Duodenal mucosa (tissue), 2 donors: ENCODE data around the gene AGAP3.

Experiments used
- H3K27ac ChIP-seq: one replicate; pipeline ENCODE4 v1.7.0; 2013; ENCODE audit warnings: low read depth, low read length
- H3K27me3 ChIP-seq, 2 donors: one replicate each; pipeline ENCODE4 v1.7.0; 2013; ENCODE audit warnings: low read length in 2 of 2, control low read depth in 1 of 2; ENCODE audit not compliant: insufficient read depth in 2 of 2, control insufficient read depth in 1 of 2
- H3K36me3 ChIP-seq, 2 donors: one replicate each; pipeline ENCODE4 v1.7.0; 2013; ENCODE audit warnings: low read length in 2 of 2, control low read depth in 1 of 2; ENCODE audit not compliant: insufficient read depth in 2 of 2, control insufficient read depth in 1 of 2
- H3K4me1 ChIP-seq, 2 donors: one replicate each; pipeline ENCODE4 v1.7.0; 2013; ENCODE audit warnings: low read length in 2 of 2, control low read depth in 1 of 2; ENCODE audit not compliant: insufficient read depth in 2 of 2, control insufficient read depth in 1 of 2
- H3K4me3 ChIP-seq, 2 donors: one replicate each; pipeline ENCODE4 v1.7.0; 2013; ENCODE audit warnings: low read length in 2 of 2, low read depth in 1 of 2
- H3K9ac ChIP-seq, 2 donors: one replicate each; pipeline ENCODE4 v1.7.0; 2013; ENCODE audit warnings: low read length in 2 of 2, low read depth in 1 of 2
- H3K9me3 ChIP-seq, 2 donors: one replicate each; pipeline ENCODE4 v1.7.0; 2013; ENCODE audit warnings: low read length in 2 of 2, control low read depth in 1 of 2; ENCODE audit not compliant: control insufficient read depth in 1 of 2

AGAP3 gene

DNA sequence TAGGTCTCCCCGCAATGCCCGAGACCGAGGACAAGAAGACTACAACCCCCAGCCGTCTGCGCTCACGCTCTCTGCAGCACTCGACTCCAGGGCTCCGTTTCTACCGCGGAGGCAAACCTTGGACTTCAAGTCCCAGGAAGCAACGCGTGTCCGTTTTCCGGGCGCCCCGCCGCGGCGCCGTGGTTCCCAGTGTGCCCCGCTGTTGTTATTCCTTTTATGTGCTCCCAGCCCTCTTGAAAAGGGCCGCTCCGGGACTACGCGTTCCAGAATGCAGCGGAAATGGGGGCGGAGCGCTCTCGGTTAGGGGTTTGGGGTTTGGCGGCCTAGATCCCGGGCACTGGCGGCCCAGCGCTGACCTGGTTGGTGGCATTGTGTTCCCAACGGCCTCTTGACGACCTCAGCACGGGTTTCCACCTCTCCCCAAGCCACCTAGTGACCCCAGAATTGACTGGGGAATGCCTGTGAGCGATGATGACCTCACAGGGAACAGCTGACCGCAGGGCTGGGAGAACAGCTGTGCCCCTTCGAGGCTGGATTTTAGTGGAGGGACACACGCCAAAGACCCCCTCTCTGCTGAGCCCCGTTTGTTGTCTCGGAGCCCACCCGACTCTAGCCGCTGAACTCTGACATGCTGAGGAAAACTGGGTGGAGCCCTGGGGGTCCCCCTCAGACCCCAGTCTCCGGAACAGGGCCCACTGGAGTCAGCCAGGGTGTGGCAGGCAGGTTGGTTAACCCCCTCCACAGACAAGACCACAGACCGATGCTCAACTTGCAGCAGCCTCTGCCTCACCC is 28.1 kb upstream of the AGAP3 start:
- H3K4me1 ChIP-seq, result peaks cover 40 to 43% of the 10 kb centered on the region in 2 donors

DNA sequence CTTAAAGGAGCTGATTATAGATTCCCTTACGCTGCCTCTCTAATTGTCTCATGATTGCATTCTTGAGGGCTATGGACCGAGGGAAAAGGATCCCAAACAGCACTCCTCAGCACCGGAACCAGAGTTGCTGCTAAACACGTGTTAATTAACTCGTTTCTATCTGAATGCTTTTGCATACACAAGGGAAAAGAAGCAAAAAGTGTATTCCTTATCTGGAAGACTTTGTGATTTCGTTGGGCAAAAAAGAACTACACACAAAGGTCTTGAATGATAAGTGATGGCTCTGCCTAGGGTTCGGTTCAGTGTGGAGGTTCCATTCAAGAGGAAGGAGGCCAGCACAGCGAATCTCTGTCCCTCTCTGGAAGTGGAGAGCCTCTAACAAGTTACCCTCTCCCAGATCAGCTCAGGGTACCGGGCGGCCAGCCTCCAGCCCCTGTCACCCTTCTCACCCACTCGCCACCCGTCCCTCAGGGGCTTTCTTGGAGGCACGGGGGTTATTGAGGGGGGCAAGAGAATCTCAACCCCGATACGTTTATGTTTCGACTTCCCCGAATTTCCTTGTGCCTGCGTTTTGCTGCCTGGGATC is 27.4 kb upstream of the AGAP3 start:
- peak overlapping the region; percentile 96 for H3K27ac ChIP-seq
- H3K4me1 ChIP-seq, result peaks cover 40 to 43% of the 10 kb centered on the region in 2 donors
- H3K36me3 ChIP-seq, result no peaks in the 10 kb centered on the region
- H3K27me3 ChIP-seq, result no peaks in the 10 kb centered on the region
- no peaks in the 10 kb centered on the region for H3K9me3 ChIP-seq
- H3K9ac ChIP-seq, result peak overlapping the region; percentile 87 to 95
- peak overlapping the region; percentile 77 to 94 for H3K4me3 ChIP-seq

More for the DNA sequence above, 28.1 kb upstream of the AGAP3 start:
- H3K27ac ChIP-seq, result peak overlapping the region; percentile 96
- H3K4me3 ChIP-seq, result peak overlapping the region; percentile 94
- no peaks in the 10 kb centered on the region for H3K36me3 ChIP-seq
- no peaks in the 10 kb centered on the region for H3K27me3 ChIP-seq
- peak overlapping the region; percentile 87 to 95 for H3K9ac ChIP-seq
- H3K9me3 ChIP-seq, result no peaks in the 10 kb centered on the region

DNA sequence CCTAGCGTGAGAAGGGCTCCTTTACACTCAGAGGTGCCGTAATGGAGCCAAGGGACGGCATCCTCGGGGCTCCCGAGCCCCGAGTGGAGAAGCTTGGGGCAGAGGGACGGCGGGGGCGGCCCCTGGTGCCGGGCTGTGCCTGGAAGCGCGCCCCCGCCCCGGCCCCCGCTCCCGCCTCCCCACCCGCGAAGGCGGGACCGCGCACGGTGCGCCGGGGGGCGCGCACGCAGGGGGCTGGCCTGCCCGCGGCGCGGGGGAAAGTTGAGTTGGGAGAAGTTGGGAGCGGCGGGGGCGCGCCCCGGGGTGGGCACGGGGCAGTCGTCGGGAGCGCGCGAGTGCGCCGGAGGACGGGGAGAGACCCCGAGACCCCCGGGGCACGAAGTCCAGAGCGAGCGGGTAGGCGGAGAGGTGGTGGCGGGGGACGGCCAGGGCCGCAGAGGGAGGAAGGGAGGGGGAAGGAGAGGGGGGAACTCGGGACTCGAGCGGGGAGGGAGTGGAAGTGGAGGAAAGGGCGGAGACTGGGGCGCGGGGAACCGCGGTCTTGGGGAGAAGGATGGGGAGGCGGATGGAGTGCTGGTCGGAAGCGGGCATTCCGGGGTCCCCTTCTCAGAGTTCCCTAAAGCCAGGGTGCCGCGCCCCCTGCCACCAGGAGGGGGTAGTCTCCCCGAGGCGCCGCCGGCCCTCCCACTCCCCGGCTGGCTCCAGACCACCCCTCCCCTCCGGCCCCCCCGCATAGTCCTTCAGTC is 26.7 kb upstream of the AGAP3 start, which contains the start of gene SLC4A2:
Gene SLC4A2, plus strand, starts transcription at position 223 of the 746 bp plus-strand sequence. CDS start 2,399 bp downstream, outside the sequence.
- peak within 1 kb of the TSS; percentile 77 to 94 for H3K4me3 ChIP-seq
- no peaks in the 10 kb centered on the region for H3K9me3 ChIP-seq
- H3K36me3 ChIP-seq, result peaks cover 0 to 2% of the 10 kb centered on the region in 2 donors
- peaks cover 40 to 43% of the 10 kb centered on the region in 2 donors for H3K4me1 ChIP-seq
- peak within 1 kb of the TSS; percentile 96 for H3K27ac ChIP-seq
- H3K27me3 ChIP-seq, result no peaks in the 10 kb centered on the region
- H3K9ac ChIP-seq, result peak within 1 kb of the TSS; percentile 87 to 95

DNA sequence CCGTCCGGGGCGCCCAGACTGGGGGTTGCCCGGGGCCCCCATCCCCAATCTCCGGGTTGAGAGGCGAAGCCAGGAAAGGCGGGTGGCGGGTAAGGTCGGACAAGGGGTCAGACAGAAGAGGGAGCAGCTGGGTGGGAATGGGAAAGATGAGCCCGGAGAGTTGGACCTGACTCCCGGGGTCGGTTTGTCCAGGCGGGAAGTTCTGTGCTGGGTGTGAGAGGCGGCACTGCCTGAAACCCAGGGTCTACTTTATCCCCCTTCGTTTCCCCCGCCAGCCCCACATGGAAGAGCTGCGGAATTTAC is 26.2 kb upstream of the AGAP3 start:
- Histone ChIP-seq H3K4me1 (peaks cover 40 to 43% of the 10 kb centered on the region in 2 donors), H3K9me3 (no peaks in the 10 kb centered on the region), H3K27me3 (no peaks in the 10 kb centered on the region), H3K36me3 (peaks cover 4 to 7% of the 10 kb centered on the region in 2 donors), H3K9ac (peak overlapping the region; percentile 69 to 95), H3K4me3 (peak overlapping the region; percentile 75 to 94), H3K27ac (peak overlapping the region; percentile 96)

DNA sequence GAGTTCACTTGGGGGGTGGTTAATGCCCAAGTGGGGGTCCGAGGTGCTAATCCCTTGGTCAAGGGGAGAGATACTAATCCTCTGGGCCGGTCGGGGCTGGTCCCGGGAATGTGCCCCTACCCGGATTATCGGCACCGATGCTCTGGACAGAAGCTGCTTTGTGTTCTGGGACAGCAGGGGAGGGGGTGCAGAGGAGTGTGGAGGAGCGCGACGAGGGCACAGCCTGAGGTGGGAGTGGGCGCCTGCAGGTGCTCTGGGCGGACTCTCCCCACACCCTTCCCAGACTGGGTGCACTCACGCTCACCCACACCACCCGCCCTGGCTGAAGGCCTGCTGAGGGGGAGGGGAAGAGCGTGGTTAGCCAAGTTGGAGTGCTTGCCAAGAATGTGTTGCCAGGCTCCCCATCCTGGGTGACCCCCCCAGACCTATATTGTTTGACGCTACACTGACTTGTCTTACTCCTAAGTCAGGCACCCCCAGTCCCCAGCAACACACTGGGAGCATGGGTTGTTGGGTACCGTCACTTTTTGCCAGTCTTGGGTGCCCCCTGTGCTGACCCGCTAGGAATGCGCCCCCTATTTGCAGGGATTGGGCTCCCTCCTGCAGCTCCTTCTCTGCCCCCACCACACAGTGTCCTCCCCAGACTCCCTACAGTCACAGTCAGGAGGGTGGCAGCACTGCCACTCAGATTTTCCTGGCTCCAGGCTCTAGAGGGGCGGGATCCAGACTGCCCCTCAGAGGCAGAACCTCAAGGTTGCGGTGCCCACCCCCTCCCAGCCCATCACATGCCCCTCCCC is 25.7 kb upstream of the AGAP3 start:
- peaks cover 9 to 13% of the 10 kb centered on the region in 2 donors for H3K36me3 ChIP-seq
- peaks cover 40 to 43% of the 10 kb centered on the region in 2 donors for H3K4me1 ChIP-seq
- H3K27me3 ChIP-seq, result no peaks in the 10 kb centered on the region
- H3K27ac ChIP-seq, result no peak overlapping the region
- H3K4me3 ChIP-seq, result peak overlapping the region; percentile 75 to 94
- H3K9me3 ChIP-seq, result no peaks in the 10 kb centered on the region
- H3K9ac ChIP-seq, result peak overlapping the region; percentile 69 to 95

DNA sequence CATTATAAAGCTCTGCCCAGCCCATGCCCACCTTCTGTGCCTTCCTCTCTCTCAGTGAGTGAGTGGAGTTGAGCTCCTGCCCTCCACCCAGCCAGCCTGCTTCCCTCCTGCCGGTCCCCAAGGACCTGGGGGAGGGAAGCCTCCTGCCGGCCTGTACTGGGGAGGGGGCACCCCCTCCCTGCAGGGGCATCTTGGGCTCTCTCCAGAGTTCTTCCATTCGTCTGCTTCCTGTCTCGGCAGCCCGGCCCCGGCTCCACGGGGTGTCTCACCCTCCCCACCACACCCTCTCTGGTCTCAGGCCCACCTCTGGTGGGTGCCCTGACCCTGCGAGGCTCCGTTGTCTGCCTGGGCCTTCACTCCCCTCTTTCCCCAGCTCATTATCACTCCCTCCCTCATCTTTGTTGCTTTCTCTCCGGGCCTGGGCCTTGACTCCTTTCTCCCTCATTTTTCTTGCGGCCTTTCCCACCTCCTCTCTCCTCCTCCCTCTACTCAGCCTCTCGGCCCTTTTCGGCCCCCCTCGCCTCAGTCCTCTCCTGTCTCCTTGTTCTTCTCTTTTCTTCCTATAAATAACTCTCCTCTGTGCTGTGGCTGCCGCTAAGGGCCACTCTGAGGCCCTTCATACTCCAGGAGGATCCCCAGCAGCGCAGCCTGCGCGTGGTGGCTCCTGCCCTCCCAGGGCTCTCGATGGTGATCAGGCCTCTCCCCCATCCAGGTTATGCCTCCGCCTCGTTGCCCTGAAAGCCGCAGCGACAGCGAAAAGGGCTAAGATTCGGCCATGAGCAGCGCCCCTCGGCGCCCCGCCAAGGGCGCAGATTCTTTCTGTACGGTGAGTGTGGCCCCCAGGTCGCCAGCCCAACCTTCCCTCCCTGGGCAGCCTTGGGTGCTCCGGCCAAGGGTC is 24.8 kb upstream of the AGAP3 start:
- Histone ChIP-seq H3K9ac (no peak overlapping the region), H3K4me1 (peaks cover 40 to 42% of the 10 kb centered on the region in 2 donors), H3K27ac (no peak overlapping the region), H3K27me3 (no peaks in the 10 kb centered on the region), H3K36me3 (peaks cover 9 to 19% of the 10 kb centered on the region in 2 donors), H3K9me3 (no peaks in the 10 kb centered on the region), H3K4me3 (no peak overlapping the region)

DNA sequence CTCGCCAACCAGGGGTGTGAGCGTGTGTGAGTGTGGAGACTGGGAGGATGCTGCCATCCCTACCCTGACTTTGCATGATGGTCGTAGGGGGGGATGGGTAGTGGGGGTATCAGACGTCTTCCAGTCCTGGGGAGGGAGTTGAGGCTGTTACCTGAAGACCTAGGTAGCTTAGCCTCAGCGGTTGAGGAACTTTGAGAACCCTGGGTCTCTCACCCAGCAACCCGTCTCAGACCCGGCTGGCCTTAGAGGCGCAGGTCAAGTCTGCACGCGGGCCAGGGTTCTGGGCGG is 24.2 kb upstream of the AGAP3 start:
- Histone ChIP-seq H3K36me3 (peaks cover 9 to 25% of the 10 kb centered on the region in 2 donors), H3K9me3 (no peaks in the 10 kb centered on the region), H3K27ac (no peak overlapping the region), H3K4me1 (peaks cover 35 to 36% of the 10 kb centered on the region in 2 donors), H3K27me3 (no peaks in the 10 kb centered on the region), H3K4me3 (no peak overlapping the region), H3K9ac (no peak overlapping the region)

DNA sequence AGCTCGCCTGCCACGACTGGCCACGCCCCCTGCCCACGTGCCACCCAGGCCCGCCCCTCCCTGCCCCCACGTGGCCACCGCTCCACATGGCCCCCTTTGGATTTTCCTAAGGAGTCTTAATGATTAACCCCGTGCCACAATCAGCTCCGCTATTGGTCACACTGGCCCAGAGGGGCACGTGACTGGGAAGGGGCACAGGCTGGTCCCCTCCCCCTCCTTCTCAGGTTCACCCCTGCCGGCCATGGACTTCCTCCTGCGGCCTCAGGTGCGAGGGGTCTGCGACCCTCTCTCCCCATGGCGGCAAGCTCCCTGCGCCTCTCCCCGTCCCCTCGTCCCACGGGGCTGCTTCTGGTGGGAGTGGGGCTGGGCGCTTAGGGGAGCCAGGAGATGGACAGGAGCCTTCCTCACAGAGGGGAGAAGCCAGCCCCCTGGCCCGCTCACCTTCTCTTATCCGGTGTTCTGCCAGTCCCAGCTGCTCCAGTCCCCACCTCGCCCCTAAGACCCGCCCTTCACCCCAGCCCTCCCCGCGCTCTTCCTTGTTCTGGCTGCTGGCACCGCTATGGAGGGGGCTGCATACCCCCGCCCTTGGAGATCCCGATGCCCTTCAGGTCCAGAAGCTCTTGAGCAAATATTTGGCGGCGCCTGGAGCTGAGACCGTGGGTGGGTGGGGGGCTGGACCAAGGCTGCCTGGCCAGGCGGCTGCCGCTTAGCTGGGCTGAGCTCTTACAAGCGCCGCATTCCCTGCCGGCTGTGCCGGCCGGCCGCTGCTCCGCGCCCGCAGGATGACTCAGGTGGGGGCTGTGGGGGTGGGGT is 23.7 kb upstream of the AGAP3 start:
- no peaks in the 10 kb centered on the region for H3K9me3 ChIP-seq
- peak overlapping the region; percentile 66 to 77 for H3K4me3 ChIP-seq
- peaks cover 31% of the 10 kb centered on the region in 2 donors for H3K4me1 ChIP-seq
- H3K27ac ChIP-seq, result peak overlapping the region; percentile 44
- H3K27me3 ChIP-seq, result no peaks in the 10 kb centered on the region
- peaks cover 13 to 30% of the 10 kb centered on the region in 2 donors for H3K36me3 ChIP-seq
- peak overlapping the region; percentile 30 to 59 for H3K9ac ChIP-seq
